Activated CD4-positive, alpha-beta T cell treated with anti-CD3 and anti-CD28 coated beads for 24 hours (primary cell): ENCODE results near the gene PDSS2.
A peak's percentile ranks its signal among the peaks of the same experiment; 100 is the strongest.
"Not testable (repeated sequence)": the region's sequence is repeated elsewhere in the genome, so short reads cannot be mapped to it uniquely, and the experiment has no call there.

Experiments used
- DNase-seq, 2 donors: peaks; one replicate each; pipeline ENCODE4 v3.0.0-alpha.2; 2020; ENCODE audit warnings: low read depth in 2 of 2

Gene PDSS2

DNA sequence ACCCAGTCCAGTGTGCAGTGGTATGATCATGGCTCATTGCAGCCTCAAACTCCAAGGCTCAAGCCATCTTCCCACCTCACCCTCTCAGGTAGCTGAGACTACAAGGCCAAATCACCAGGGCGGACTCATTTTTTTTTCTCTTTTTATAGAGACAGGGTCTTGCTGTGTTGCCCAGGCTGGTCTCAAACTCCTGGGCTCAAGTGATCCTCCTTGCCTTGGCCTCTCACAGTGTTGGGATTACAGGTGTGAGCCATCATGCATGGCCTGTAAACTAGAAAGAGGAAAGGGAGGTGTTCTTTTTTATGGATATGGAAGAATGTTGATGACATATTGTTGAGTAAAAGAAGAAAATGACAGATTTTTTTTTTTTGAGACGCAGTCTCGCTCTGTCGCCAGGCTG is 339.0 kb downstream of the PDSS2 start:
- no peak for DNase-seq

DNA sequence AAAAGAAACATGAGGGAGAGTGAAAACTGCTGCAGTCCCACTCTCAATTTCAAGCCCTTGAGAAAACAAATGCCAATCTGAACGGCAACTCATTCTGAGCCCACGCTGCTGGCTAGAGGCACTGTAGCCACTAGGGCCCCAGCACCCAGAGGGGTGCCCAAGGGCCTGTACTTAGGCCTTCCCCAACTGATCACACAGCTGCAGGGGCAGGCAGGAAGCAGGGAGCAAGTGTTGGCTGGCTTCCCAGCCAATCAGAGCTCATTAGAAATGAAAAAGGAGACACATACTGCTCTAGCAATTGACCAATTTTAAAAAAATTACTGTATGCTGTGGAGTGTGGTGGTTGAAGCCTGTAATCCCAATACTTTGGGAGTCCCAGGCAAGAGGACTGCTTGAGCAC is 340.4 kb downstream of the PDSS2 start:
- no peak for DNase-seq

DNA sequence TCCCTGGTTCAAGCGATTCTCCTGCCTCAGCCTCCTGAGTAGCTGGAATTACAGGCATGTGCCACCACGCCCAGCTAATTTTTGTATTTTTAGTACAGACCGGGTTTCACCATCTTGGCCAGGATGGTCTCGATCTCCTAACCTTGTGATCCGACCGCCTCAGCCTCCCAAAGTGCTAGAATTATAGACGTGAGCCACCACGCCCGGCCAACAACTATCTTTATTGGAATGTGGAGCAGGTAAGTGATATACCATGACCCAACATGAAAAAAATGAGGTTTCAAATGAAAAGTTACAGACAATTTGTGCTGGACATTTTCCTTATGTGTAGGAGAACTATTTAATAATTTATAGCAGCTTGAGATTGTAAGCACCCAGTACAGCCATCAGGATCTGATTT is 340.8 kb downstream of the PDSS2 start:
- not testable (repeated sequence) for DNase-seq

DNA sequence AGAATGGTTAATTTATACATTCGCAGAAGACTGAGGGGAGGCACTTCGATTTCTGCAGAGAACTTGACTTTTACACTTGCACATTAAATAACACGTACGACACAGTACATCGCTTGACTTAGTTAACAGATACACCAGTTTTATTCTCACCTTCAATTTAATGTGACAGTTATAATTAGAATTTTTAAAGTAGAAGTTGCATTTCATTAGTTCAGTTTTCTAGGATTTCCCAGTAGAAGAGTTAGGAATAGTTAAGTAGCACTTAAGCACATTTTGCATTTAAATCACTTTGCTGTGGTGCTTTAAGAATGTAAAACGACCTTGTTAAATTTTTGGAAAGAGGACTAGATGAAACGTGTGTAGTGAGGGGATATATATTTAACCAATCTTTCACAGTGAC is 342.4 kb downstream of the PDSS2 start:
- no peak for DNase-seq

DNA sequence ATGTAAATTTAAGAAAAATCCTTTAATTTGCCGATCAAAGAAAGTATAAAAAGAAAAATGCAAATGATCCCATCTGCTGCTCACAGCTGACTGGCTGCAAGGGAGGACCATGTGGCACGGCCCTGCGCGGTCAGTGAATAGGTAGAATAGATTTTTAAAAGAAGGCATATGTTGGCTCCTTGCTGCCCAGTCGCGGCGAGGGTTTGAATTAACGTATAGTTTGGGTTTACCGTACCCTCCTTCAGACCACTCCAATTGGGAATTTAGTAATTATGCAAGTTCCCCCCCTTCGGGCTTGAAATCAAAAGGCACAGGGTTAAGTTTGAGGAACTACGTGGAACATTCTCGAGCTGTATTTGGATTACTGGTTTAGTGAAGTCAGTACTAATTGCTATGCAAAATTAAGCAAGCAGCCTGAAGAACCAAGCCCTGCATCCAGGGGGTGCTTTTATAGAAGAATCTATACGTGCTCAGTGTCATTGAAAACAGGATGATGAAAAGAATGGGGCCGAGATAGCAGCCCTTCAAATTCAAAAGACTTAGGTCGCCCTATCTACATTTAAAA is 343.0 kb downstream of the PDSS2 start:
- DNase-seq, result no peak

GRCh38 chr6:107115695-107116327 is 343.6 kb downstream of the PDSS2 start:
- no peak for DNase-seq

DNA sequence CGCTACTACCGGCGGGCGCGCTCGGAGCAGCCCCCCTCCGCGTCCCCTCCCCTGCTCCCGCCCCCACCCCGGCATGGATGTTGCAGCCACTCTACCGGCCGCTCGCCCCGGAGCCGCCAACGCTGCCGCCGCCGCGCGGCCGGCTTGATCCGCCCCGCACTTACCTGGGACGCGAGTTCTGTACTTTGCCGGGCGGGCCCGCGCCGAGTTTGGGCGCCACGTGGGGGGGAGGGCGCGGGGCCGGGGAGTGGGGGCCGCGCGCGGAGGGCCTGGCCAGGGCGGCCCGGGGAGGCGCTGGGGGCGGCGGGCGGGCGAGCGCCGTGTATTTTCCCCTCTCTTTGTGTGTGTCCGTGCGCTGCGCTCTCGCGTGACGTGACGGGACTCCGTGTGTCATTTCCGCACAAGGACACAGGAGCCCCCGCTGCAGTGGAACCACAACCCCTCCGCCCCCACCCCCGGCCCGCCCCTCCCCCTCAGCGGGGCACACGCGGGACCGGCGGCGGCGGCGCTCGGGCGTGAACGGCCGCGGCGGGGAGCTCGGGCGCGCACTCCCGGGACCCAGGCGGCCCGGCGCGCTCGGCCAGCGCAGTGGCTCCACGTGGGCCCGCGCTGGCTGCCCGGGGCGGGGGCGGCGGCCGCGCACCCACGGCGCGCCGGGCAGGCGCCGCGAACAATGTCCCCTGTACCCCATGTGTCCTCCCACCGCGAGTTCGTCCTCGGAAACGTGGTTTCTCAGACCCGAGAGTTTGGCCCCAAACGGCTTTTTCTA is 344.3 kb downstream of the PDSS2 start, which contains the start of gene BEND3:
TSS of gene BEND3 (minus strand) at position 590 of the 769 bp plus-strand sequence. CDS start 16,230 bp downstream, outside the sequence.
- peak in 1 of 2 donors; percentile 11 for DNase-seq

GRCh38 chr6:107114213-107114925 is 345.0 kb downstream of the PDSS2 start:
- peak; percentile 45 to 58 for DNase-seq

DNA sequence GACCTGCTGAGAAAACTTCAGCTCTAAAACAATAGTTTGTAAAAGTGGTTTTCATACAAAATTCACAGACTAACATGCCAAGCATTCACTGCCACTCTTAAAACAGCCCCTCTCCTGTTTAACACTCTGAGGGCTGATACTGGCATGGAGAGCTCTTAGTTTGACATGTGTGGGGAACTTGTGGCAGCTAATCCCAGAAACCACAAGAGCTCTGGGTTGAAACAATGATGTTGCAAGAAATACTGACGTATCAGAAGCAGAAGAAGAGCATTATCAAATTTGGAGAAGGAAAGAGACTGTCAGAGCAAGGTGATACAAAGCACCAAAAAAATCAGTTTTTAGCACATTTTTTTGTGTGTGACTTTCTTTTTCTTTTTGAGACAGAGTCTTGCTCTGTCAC is 349.2 kb downstream of the PDSS2 start:
- DNase-seq, result no peak

GRCh38 chr6:107108201-107108890 is 351.0 kb downstream of the PDSS2 start:
- no peak for DNase-seq

DNA sequence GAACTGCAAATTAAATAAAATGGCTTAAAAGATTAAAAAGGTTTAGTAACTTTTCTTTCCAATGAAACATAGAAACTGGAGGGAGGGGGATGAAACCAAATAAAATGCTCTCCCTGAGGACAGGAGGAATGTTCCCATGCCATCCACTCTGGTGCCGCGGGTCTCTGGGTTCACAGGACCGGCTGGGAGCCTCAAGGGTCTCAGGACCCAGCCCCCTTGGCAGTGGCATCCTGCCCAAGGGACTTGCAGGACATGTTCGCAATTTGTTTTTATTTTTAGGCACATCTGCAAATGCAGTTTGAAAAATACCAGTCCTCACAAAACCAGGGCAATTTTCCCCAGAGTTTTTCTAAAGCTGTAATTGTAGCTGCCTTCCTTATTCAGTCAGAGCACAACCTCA is 351.6 kb downstream of the PDSS2 start:
- no peak for DNase-seq

GRCh38 chr6:107106165-107106564 is 353.2 kb downstream of the PDSS2 start:
- no peak for DNase-seq

DNA sequence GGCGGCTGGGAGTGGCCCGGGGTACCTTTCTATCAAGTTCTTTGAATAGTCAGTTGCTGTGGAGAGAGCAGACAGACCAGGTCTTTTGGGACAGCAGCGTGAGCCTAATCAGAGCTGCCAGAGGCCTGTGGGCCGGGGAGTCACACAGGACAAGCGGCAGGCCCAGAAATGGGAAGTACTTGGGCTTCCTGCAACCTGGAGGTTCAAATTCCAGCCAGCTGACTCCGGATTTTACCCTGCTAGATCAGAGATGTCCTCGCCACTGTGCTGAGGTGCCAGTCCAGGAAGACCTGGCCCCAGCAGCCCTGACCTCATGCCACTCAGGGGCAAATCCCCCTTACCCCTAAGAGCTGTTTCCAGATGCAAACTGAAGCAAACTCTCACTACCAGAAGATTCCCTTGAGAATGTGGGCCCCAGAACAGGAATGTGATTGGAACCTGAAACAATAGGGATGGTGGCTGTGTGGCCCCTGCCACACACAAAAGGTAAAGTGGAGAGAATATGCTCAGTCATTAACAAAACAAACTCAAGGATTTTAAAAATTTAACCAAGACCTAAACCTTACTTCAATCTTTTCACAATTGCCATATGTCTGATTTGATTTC is 353.8 kb downstream of the PDSS2 start:
- DNase-seq, result no peak

- no peak for DNase-seq
These were observed 356.3 kb downstream of the PDSS2 start for GRCh38 chr6:107103082-107103481.
